BE2C (cell line): ENCODE data around the gene CCDC3.

Source experiments
- DNase-seq: peaks from one replicate; pipeline ENCODE4 v3.0.0-alpha.2; 2020
- H3K27me3 ChIP-seq: fragments of 250-450 bp; sonication (Bioruptor Pico); 2 replicates; pipeline ENCODE4 v1.5.1; 2020; ENCODE audit warnings: mild to moderate bottlenecking
- H3K36me3 ChIP-seq: fragments of 250-450 bp; sonication (Bioruptor Pico); 2 replicates; pipeline ENCODE4 v1.5.1; 2020; ENCODE audit warnings: mild to moderate bottlenecking
- H3K4me1 ChIP-seq: fragments of 250-450 bp; sonication (Bioruptor Pico); 2 replicates; pipeline ENCODE4 v1.5.1; 2020
- H3K4me3 ChIP-seq: 2 replicates; pipeline ENCODE4 v1.5.1; 2011; ENCODE audit warnings: low read depth, low read length
- H3K9me3 ChIP-seq: fragments of 250-450 bp; sonication (Bioruptor Pico); 2 replicates; pipeline ENCODE4 v1.5.1; 2020
- CTCF ChIP-seq: IDR thresholded peaks from 2 replicates; pipeline ENCODE4 v1.5.1; 2012; ENCODE audit warnings: mild to moderate bottlenecking, low read depth, low read length

CCDC3 gene

GRCh38 chr10:12847361-12847975 is 154.0 kb downstream of the CCDC3 start:
- Histone ChIP-seq H3K36me3 (no peaks in the 10 kb centered on the region), H3K27me3 (no peaks in the 10 kb centered on the region), H3K4me1 (no peaks in the 10 kb centered on the region; the same call in 1 of the 2 replicates), H3K4me3 (no peak overlapping the region), H3K9me3 (no peaks in the 10 kb centered on the region)
- DNase-seq = peak; percentile 60
- peak; percentile 62 for TF ChIP-seq CTCF

DNA sequence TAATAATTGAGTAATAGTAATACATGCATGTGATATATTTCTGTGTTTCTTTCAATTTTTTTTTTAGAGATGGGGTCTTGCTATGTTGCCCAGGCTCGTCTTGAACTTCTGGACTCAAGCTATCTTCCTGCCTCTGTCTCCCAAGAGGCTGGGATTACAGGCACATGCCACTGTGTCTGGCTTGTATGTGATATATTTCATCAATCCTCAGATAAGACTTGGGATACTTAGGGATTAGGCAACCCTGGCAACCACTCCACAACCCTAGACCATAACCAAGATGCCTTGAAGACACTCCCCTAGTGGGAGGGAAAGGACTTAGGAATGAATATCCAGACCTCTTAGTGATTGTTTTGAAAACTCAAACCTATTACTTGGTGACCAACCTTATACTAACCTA is 154.8 kb downstream of the CCDC3 start:
- DNase-seq = no peak
- no peak overlapping the region for H3K4me3 ChIP-seq
- H3K27me3 ChIP-seq = no peaks in the 10 kb centered on the region
- H3K4me1 ChIP-seq = no peaks in the 10 kb centered on the region; the same call in 1 of the 2 replicates
- H3K9me3 ChIP-seq = no peaks in the 10 kb centered on the region
- no peaks in the 10 kb centered on the region for H3K36me3 ChIP-seq
- no peak for TF ChIP-seq CTCF
